ENCODE data around the gene ADGRA1. TPM values are rescaled to one million over a fixed set of nuclear protein-coding genes. Genes with fewer than 3 reads are reported as not detected.

The ADGRA1 gene
- total and polyA plus RNA-seq, 2 of the 13 experiments (the other 11 are each of a cell fraction or from before 2014, with no cell fraction given): not detected

DNA sequence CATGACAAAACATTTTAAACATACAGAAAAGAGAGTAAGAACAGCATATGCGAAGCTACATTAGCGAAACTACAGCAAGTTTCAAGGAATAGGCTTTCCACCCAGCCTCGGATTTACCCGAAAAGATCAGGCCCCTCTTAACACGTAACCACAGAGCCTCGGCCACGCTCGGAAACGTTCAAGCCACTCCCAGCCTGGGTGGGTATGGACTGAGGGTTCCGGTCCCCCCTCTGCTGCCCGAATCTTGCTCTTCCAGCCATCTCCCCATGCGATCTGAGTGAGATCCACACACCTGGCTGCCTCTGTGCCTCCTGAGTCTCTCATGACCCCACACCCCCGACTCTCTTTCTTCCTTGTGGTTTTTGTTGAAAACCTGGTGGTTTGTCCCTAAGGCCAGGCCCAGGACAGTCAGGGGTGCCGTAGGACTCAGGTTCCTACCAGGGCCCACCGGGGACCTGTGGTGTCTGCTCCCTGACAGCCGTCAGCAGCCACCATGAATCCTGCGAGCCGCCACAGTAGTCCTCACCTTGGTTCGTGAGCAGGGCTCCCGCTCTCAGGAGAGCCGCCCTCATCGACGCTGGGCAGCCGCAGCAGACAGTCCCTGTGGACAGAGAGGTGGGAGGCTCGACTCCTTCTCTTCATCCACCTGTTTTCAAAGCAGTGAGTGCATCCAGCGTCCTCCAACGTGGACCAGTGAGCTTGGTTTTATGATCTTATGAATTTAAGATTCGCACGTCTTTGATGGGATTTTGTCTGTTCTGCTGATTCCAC is 90.8 kb downstream of the ADGRA1 start:
- TF ChIP-seq FOXK2 (IDR thresholded peaks at IDR 0.05) (no peak), GABPB1 (CRISPR knock-in tag; IDR thresholded peaks at IDR 0.05) (no peak)
- intact Hi-C loops (cut with micrococcal nuclease; ENCODE audit: unreplicated experiment) (no loop called here), in situ Hi-C loops (cut with HindIII; ENCODE audit: extremely low pct_ligation_motif_present, low pct_unique_long_range_greater_than_20kb) (no loop called here)

DNA sequence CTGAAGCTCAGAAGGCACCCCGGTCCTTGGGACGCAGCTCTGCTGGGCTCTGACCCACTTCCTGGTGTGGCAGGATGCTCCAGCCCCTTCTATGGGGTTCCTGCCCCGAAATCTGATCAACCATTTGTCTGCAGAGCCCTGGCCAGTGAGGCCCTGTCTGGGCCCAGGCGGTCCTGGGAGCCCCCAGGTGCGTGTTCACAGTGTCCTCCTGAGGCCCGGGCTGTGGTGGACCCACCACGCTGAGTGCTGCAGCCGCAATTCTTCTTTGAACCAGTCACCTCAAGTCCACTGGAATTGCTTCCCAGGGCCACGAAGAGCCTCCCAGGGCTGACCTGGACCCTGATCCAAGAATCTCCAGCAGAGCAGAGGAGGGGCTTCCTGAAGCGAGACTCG is 91.4 kb downstream of the ADGRA1 start:
- no peaks in the 10 kb centered on the region for H3K4me1 ChIP-seq (ENCODE audit: insufficient read depth, low read length)
- no peaks in the 10 kb centered on the region for H3K79me2 ChIP-seq (ENCODE audit: insufficient read depth, low read length)
- whole genome bisulfite sequencing (ENCODE audit: low lambda C conversion rate): 35% methylated on average over 7 of the region's 11 CpGs
- intact Hi-C loops (cut with micrococcal nuclease; ENCODE audit: unreplicated experiment) (no loop called here), in situ Hi-C loops (cut with HindIII; ENCODE audit: extremely low pct_ligation_motif_present, low pct_unique_long_range_greater_than_20kb) (no loop called here)
- DNase-seq (ENCODE audit: low spot score) (no peak), FAIRE-seq (no peak), ATAC-seq (no peak)
- H3K9ac ChIP-seq (ENCODE audit: insufficient read depth, low read depth, low read length): no peak overlapping the region
- no peak overlapping the region for H2AFZ ChIP-seq (ENCODE audit: low read length)
- no TSS peak for BruUV-seq (replicated peaks)
- H3K27me3 ChIP-seq (ENCODE audit: control insufficient read depth in 1 of 2, insufficient read depth in 2 of 2, low read length in 2 of 2): peaks cover 4 to 27% of the 10 kb centered on the region in 2 experiments; a peak in 3 of 5 replicates
- H3K9me3 ChIP-seq (ENCODE audit: low read length): peaks cover 10% of the 10 kb centered on the region; the same call in 1 of the 2 replicates
- no peaks in the 10 kb centered on the region for H4K20me1 ChIP-seq (ENCODE audit: insufficient read depth, low read length)
- ChIA-PET CTCF (ENCODE audit: low intra/inter-chr PET ratio, low total read pairs) (no interaction called here), POLR2A (no interaction called here)
- no peak overlapping the region for H3K4me3 ChIP-seq (replicated peaks in 1 of 3; ENCODE audit: insufficient read depth in 1 of 3, low read depth in 2 of 3, low read length in 3 of 3)
- H3K27ac ChIP-seq (ENCODE audit: extremely low read length, insufficient read depth, low read length): no peak overlapping the region
- no peak overlapping the region for H3K4me2 ChIP-seq (ENCODE audit: low read depth, low read length)
- H3K36me3 ChIP-seq (replicated peaks in 1 of 2; ENCODE audit: control insufficient read depth in 1 of 2, insufficient read depth in 2 of 2, low read length in 2 of 2): no peaks in the 10 kb centered on the region
- TF ChIP-seq ZNF773 (CRISPR knock-in tag; IDR thresholded peaks at IDR 0.05; ENCODE audit: borderline replicate concordance): no peak
- no peak for TF ChIP-seq ZNF577 (CRISPR knock-in tag; IDR thresholded peaks at IDR 0.05; ENCODE audit: borderline replicate concordance, low read depth)
- TF ChIP-seq, protein P1, sequence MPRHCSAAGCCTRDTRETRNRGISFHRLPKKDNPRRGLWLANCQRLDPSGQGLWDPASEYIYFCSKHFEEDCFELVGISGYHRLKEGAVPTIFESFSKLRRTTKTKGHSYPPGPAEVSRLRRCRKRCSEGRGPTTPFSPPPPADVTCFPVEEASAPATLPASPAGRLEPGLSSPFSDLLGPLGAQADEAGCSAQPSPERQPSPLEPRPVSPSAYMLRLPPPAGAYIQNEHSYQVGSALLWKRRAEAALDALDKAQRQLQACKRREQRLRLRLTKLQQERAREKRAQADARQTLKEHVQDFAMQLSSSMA (CRISPR knock-in tag; IDR thresholded peaks at IDR 0.05): no peak
- TF ChIP-seq, protein P2, sequence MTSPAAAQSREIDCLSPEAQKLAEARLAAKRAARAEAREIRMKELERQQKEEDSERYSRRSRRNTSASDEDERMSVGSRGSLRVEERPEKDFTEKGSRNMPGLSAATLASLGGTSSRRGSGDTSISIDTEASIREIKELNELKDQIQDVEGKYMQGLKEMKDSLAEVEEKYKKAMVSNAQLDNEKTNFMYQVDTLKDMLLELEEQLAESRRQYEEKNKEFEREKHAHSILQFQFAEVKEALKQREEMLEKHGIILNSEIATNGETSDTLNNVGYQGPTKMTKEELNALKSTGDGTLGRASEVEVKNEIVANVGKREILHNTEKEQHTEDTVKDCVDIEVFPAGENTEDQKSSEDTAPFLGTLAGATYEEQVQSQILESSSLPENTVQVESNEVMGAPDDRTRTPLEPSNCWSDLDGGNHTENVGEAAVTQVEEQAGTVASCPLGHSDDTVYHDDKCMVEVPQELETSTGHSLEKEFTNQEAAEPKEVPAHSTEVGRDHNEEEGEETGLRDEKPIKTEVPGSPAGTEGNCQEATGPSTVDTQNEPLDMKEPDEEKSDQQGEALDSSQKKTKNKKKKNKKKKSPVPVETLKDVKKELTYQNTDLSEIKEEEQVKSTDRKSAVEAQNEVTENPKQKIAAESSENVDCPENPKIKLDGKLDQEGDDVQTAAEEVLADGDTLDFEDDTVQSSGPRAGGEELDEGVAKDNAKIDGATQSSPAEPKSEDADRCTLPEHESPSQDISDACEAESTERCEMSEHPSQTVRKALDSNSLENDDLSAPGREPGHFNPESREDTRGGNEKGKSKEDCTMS (CRISPR knock-in tag; conservative IDR thresholded peaks at IDR 0.05): no peak
- TF ChIP-seq ZFP36 (IDR thresholded peaks at IDR 0.05; ENCODE audit: borderline replicate concordance, low read depth, low read length, partially characterized antibody): no peak
- TF ChIP-seq MED8 (CRISPR knock-in tag; IDR thresholded peaks at IDR 0.05; ENCODE audit: insufficient replicate concordance): no peak
- TF ChIP-seq XRCC5 (optimal IDR thresholded peaks at IDR 0.05; ENCODE audit: low read length): no peak
- TF ChIP-seq ZNF329 (CRISPR knock-in tag; IDR thresholded peaks at IDR 0.05; ENCODE audit: low read depth): no peak
- no peak for TF ChIP-seq ZNF101 (CRISPR knock-in tag; IDR thresholded peaks at IDR 0.05; ENCODE audit: borderline replicate concordance, low read depth)
- no peak for TF ChIP-seq REXO4 (CRISPR knock-in tag; IDR thresholded peaks at IDR 0.05; ENCODE audit: borderline replicate concordance)
- TF ChIP-seq ZNF550 (CRISPR knock-in tag; IDR thresholded peaks at IDR 0.05; ENCODE audit: borderline replicate concordance): no peak

More for the DNA sequence above, 90.8 kb downstream of the ADGRA1 start:
- H3K27me3 ChIP-seq (ENCODE audit: control insufficient read depth in 1 of 2, insufficient read depth in 2 of 2, low read length in 2 of 2): peaks cover 4 to 27% of the 10 kb centered on the region in 2 experiments; a peak in 3 of 5 replicates
- FAIRE-seq: no peak
- POLR2A ChIA-PET: no interaction called here
- no peaks in the 10 kb centered on the region for H4K20me1 ChIP-seq (ENCODE audit: insufficient read depth, low read length)
- H3K9me3 ChIP-seq (ENCODE audit: low read length): peaks cover 10% of the 10 kb centered on the region; the same call in 1 of the 2 replicates
- H3K4me1 ChIP-seq (ENCODE audit: insufficient read depth, low read length): no peaks in the 10 kb centered on the region
- ATAC-seq: no peak
- H3K4me3 ChIP-seq (replicated peaks in 1 of 3; ENCODE audit: insufficient read depth in 1 of 3, low read depth in 2 of 3, low read length in 3 of 3): no peak overlapping the region
- 47% methylated on average over 21 of the region's 29 CpGs for WGBS (ENCODE audit: low lambda C conversion rate)
- no peaks in the 10 kb centered on the region for H3K36me3 ChIP-seq (replicated peaks in 1 of 2; ENCODE audit: control insufficient read depth in 1 of 2, insufficient read depth in 2 of 2, low read length in 2 of 2)
- no peak for DNase-seq (ENCODE audit: low spot score)
- H3K9ac ChIP-seq (ENCODE audit: insufficient read depth, low read depth, low read length): no peak overlapping the region
- no peak overlapping the region for H3K4me2 ChIP-seq (ENCODE audit: low read depth, low read length)
- no TSS peak for BruUV-seq (replicated peaks)
- CTCF ChIA-PET (ENCODE audit: low intra/inter-chr PET ratio, low total read pairs): no interaction called here
- H3K27ac ChIP-seq (ENCODE audit: extremely low read length, insufficient read depth, low read length): no peak overlapping the region
- H2AFZ ChIP-seq (ENCODE audit: low read length): no peak overlapping the region
- H3K79me2 ChIP-seq (ENCODE audit: insufficient read depth, low read length): no peaks in the 10 kb centered on the region

Measured in HepG2 (cell line).